HepG2 (cell line): ENCODE measurements around the gene FBXO41. TPM values are rescaled to one million over a fixed set of nuclear protein-coding genes. Genes with fewer than 3 reads are reported as not detected.
A peak's percentile ranks its signal among the peaks of the same experiment; 100 is the strongest.

Source experiments
- ATF7-NPFF ChIP-seq: sonication (generic); formaldehyde crosslinking; IDR thresholded peaks from 2 replicates; pipeline ENCODE4 v1.8.1; 2023; ENCODE audit warnings: mild to moderate bottlenecking, low read depth, missing genetic modification reagents, moderate library complexity
- CREBL2 ChIP-seq: sonication (generic); formaldehyde crosslinking; IDR thresholded peaks from 2 replicates; pipeline ENCODE4 v1.8.1; 2023; ENCODE audit warnings: missing genetic modification reagents, mild to moderate bottlenecking, borderline replicate concordance
- EEA1 ChIP-seq: sonication (generic); formaldehyde crosslinking; IDR thresholded peaks from 2 replicates; pipeline ENCODE4 v1.5.1; 2020; ENCODE audit warnings: mild to moderate bottlenecking, missing genetic modification reagents, borderline replicate concordance
- HDAC1 ChIP-seq: sonication (generic); formaldehyde crosslinking; IDR thresholded peaks from 2 replicates; pipeline ENCODE4 v1.5.1; 2020; ENCODE audit warnings: mild to moderate bottlenecking, missing genetic modification reagents
- IKZF5 ChIP-seq: IDR thresholded peaks from 2 replicates; pipeline ENCODE4 v1.6.1; 2018; ENCODE audit warnings: missing genetic modification reagents, mild to moderate bottlenecking, missing compliant biosample characterization
- KLF16 ChIP-seq, 2 experiments: sonication (generic) in 1 of 2; formaldehyde crosslinking in 1 of 2; IDR thresholded peaks; 2 replicates each; pipeline versions ENCODE4 v1.6.1 to v1.8.0; 2016 to 2023; ENCODE audit warnings: missing genetic modification reagents in 2 of 2, missing compliant biosample characterization in 1 of 2
- MAF1 ChIP-seq: sonication (generic); formaldehyde crosslinking; IDR thresholded peaks from 2 replicates; pipeline ENCODE4 v1.5.0; 2020; ENCODE audit warnings: missing genetic modification reagents, borderline replicate concordance
- MED13 ChIP-seq: sonication (generic); formaldehyde crosslinking; IDR thresholded peaks from 2 replicates; pipeline ENCODE4 v1.5.0; 2020; ENCODE audit warnings: missing genetic modification reagents
- MYNN ChIP-seq: sonication (generic); formaldehyde crosslinking; IDR thresholded peaks from 2 replicates; pipeline ENCODE4 v1.4.0; 2020; ENCODE audit warnings: mild to moderate bottlenecking, low read depth, missing genetic modification reagents
- NFIB ChIP-seq: sonication (generic); formaldehyde crosslinking; IDR thresholded peaks from 2 replicates; pipeline ENCODE4 v1.9.0; 2021; ENCODE audit warnings: missing genetic modification reagents, mild to moderate bottlenecking, borderline replicate concordance
- REXO4 ChIP-seq: sonication (generic); formaldehyde crosslinking; IDR thresholded peaks from 2 replicates; pipeline ENCODE4 v1.8.0; 2022; ENCODE audit warnings: missing genetic modification reagents, mild to moderate bottlenecking, borderline replicate concordance
- RFX3 ChIP-seq: IDR thresholded peaks from 2 replicates; pipeline ENCODE4 v1.6.1; 2016; ENCODE audit warnings: missing biosample characterization, missing genetic modification reagents
- RORA ChIP-seq: sonication (generic); formaldehyde crosslinking; IDR thresholded peaks from 2 replicates; pipeline ENCODE4 v1.5.0; 2020; ENCODE audit warnings: mild to moderate bottlenecking, missing genetic modification reagents, moderate library complexity
- RXRA ChIP-seq: sonication (generic); formaldehyde crosslinking; IDR thresholded peaks from 2 replicates; pipeline ENCODE4 v1.5.1; 2020; ENCODE audit warnings: missing genetic modification reagents
- SCMH1 ChIP-seq: sonication (generic); formaldehyde crosslinking; IDR thresholded peaks from 2 replicates; pipeline ENCODE4 v1.9.0; 2021; ENCODE audit warnings: missing genetic modification reagents, mild to moderate bottlenecking, borderline replicate concordance
- SRF ChIP-seq: IDR thresholded peaks from 2 replicates; pipeline ENCODE4 v1.6.1; 2011; ENCODE audit warnings: mild to moderate bottlenecking, low read depth, low read length, moderate library complexity
- ZBTB20 ChIP-seq: sonication (generic); formaldehyde crosslinking; IDR thresholded peaks from 2 replicates; pipeline ENCODE4 v1.8.1; 2023; ENCODE audit warnings: missing genetic modification reagents, low read depth, mild to moderate bottlenecking, borderline replicate concordance
- ZBTB26 ChIP-seq: IDR thresholded peaks from 2 replicates; pipeline ENCODE4 v1.6.1; 2016; ENCODE audit warnings: missing compliant biosample characterization, missing genetic modification reagents, borderline replicate concordance
- ZBTB46 ChIP-seq: sonication (generic); formaldehyde crosslinking; IDR thresholded peaks from 2 replicates; pipeline ENCODE4 v1.4.0; 2020; ENCODE audit warnings: mild to moderate bottlenecking, missing genetic modification reagents, borderline replicate concordance
- ZNF256 ChIP-seq: sonication (generic); formaldehyde crosslinking; conservative IDR thresholded peaks from 2 replicates; pipeline ENCODE4 v1.4.0; 2020; ENCODE audit warnings: missing genetic modification reagents
- ZNF550 ChIP-seq: sonication (generic); formaldehyde crosslinking; IDR thresholded peaks from 2 replicates; pipeline ENCODE4 v1.4.0; 2020; ENCODE audit warnings: mild to moderate bottlenecking, missing genetic modification reagents, borderline replicate concordance
- ZNF614 ChIP-seq: IDR thresholded peaks from 2 replicates; pipeline ENCODE4 v1.6.1; 2018; ENCODE audit warnings: missing biosample characterization, missing genetic modification reagents, inconsistent platforms, borderline replicate concordance
- polyA plus RNA-seq, 8 experiments: library from polyadenylated mRNA; depleted of rRNA in 3 of 8; stranded (reverse) in 7 of 8; unstranded in 1 of 8; fragments of >200 nt; fragmentation: Illumina TruSeq in 4 of 8; extraction: Trizol in 4 of 8; gene quantifications; 2 replicates each; pipeline versions ENCODE4 v1.2.1 to v1.2.3, GENCODE V29; 2011 to 2016; ENCODE audit warnings: low read depth in 4 of 8, missing spikeins in 1 of 8, mixed read lengths in 1 of 8; ENCODE audit not compliant: insufficient read depth in 1 of 8
- total RNA-seq, 5 experiments: library from RNA; depleted of rRNA; stranded (reverse); fragments of >200 nt; fragmentation: Illumina TruSeq; extraction: Trizol; gene quantifications; 2 replicates each; pipeline ENCODE4 v1.2.3, GENCODE V29; 2016; ENCODE audit warnings: low read depth in 1 of 5
- TF ChIP-seq, protein P1 (sequence below): sonication (generic); formaldehyde crosslinking; IDR thresholded peaks from 2 replicates; pipeline ENCODE4 v1.5.0; 2020; ENCODE audit warnings: missing genetic modification reagents

FBXO41 gene
- total and polyA plus RNA-seq, 2 of the 13 experiments (the other 11 are each of a cell fraction or from before 2014, with no cell fraction given): 4.2 to 10.3 TPM

DNA sequence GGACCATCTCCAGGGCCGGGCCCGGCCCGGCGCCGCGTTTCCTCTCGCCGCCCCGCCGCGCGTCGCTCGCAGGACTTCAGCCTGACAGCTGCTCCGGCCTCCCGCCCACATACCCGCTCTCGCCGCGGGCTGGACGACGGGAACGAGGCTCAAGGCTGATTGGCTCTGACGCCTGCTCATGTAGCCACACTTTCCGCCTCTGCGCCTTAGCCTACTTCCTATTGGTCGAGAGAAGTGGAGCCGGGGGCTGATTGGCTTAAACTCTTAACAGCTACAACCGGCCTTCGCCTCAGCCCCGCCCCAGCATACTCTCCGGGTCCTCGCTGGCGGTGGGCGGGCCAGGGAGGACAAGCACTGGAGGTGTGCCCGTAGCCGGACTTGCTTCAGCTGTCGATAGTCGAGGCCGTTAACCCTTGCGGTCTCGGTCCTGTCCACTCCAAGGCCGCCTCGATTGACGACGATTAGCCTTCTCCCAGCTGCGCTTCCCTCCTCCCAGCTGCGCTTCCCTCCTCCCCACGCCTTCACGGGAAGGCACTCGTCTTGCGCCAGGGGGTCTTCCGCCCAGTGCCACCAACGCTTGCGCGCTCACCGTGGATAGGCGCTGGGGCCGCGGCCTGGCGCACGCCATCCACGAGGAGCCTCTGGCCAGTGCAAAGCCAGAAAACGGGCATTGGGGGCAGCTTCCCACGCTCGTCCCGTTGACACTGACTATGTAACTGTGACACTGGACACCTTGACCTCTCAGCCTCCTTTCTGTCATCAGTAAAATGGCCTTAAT, 50.9 kb downstream of the FBXO41 start, which contains the start of gene PRADC1 (continued):
- TF ChIP-seq REXO4 (CRISPR knock-in tag) (peak; percentile 83; the same call in 1 of the 2 replicates), ZBTB20 (CRISPR knock-in tag) (0 out of 2 replicates have a peak, but pooled peaks have one; percentile 53), MAF1 (CRISPR knock-in tag) (peak; percentile 24; the same call in 1 of the 2 replicates), ZBTB26 (peak; percentile 82), KLF16 (CRISPR knock-in tag; IDR thresholded peaks at IDR 0.05) (peak; percentile 60 to 91; a peak in 3 of 4 replicates), HDAC1 (CRISPR knock-in tag) (peak; percentile 99), ATF7-NPFF (CRISPR knock-in tag) (0 out of 2 replicates have a peak, but pooled peaks have one; percentile 86), ZBTB46 (no peak), ZNF550 (no peak), RXRA (peak; percentile 59; the same call in 1 of the 2 replicates), RFX3 (0 out of 2 replicates have a peak, but pooled peaks have one; percentile 28), SCMH1 (no peak), ZNF614 (CRISPR knock-in tag) (peak; percentile 83), NFIB (CRISPR knock-in tag) (no peak), CREBL2 (no peak), MYNN (CRISPR knock-in tag) (no peak), RORA (CRISPR knock-in tag) (no peak), EEA1 (CRISPR knock-in tag) (no peak; the same call in 1 of the 2 replicates), MED13 (CRISPR knock-in tag) (0 out of 2 replicates have a peak, but pooled peaks have one; percentile 17), SRF (0 out of 2 replicates have a peak, but pooled peaks have one; percentile 3), ZNF256 (no peak), IKZF5 (CRISPR knock-in tag) (peak; percentile 91)
- TF ChIP-seq, protein P1, sequence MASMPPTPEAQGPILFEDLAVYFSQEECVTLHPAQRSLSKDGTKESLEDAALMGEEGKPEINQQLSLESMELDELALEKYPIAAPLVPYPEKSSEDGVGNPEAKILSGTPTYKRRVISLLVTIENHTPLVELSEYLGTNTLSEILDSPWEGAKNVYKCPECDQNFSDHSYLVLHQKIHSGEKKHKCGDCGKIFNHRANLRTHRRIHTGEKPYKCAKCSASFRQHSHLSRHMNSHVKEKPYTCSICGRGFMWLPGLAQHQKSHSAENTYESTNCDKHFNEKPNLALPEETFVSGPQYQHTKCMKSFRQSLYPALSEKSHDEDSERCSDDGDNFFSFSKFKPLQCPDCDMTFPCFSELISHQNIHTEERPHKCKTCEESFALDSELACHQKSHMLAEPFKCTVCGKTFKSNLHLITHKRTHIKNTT: no peak
